C4-2B (cell line): ENCODE measurements around the gene CAMK2A.

Experiments used
- ZFX ChIP-seq: fragments of 450-650 bp; IDR thresholded peaks from 2 replicates; pipeline ENCODE4 v1.6.1; 2017
- TF ChIP-seq, protein P1 (sequence below): fragments of 450-650 bp; conservative IDR thresholded peaks from 2 replicates; pipeline ENCODE4 v1.5.1; 2017; ENCODE audit warnings: mild to moderate bottlenecking

DNA sequence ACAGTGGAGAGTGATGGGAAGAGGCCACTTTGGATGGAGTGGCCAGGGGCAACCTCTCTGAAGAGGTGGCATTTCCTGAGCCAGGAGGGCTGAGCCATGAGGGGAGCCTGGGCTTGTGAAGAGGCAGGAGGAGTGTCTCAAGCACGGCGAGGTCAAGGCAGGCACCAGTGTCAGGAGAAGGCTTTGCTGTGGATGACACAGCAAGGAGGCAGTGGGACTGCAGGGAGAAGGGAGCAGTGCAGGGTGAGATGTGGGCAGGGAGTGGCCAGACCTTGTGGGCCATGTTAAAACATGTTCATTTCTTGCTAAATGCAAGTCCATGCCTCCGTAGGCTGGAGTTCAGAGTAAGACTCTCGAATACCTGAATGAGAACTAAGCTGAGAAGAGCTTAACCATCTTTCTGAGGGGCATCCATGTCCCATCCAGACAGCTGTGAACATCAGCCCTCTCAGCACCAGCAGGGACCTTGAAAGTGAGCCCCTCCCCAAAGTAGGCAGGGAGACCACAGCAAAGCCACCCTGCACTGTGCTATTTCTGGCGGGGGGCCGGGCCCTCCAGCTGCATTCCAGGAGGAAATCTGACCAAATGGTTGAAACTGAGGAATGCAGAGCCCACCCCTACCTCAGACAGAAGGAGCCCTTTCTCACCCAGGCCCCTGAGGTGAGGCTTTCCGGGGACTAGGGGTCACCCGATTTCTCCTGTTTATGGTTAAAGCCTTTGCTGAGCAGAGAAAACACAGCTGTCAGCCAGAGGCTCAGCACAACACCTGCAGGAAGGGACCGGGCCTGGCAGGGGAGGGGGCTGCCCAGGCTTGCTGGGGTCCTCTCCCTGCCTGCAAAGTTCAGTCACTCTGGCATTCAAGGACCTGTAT, 29.3 kb upstream of the CAMK2A start:
- TF ChIP-seq, protein P1, sequence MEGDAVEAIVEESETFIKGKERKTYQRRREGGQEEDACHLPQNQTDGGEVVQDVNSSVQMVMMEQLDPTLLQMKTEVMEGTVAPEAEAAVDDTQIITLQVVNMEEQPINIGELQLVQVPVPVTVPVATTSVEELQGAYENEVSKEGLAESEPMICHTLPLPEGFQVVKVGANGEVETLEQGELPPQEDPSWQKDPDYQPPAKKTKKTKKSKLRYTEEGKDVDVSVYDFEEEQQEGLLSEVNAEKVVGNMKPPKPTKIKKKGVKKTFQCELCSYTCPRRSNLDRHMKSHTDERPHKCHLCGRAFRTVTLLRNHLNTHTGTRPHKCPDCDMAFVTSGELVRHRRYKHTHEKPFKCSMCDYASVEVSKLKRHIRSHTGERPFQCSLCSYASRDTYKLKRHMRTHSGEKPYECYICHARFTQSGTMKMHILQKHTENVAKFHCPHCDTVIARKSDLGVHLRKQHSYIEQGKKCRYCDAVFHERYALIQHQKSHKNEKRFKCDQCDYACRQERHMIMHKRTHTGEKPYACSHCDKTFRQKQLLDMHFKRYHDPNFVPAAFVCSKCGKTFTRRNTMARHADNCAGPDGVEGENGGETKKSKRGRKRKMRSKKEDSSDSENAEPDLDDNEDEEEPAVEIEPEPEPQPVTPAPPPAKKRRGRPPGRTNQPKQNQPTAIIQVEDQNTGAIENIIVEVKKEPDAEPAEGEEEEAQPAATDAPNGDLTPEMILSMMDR: no peak
- no peak for TF ChIP-seq ZFX
